Mononuclear cell (primary cell): ENCODE data around the gene TIMM17B. TPM values are rescaled to one million over a fixed set of nuclear protein-coding genes. Genes with fewer than 3 reads are reported as not detected.

ENCODE experiments used
- H3K27me3 ChIP-seq: 2 replicates; pipeline ENCODE4 v1.6.0; 2011; ENCODE audit warnings: low read length, control low read depth; ENCODE audit not compliant: insufficient read depth
- H3K4me1 ChIP-seq: 2 replicates; pipeline ENCODE4 v1.5.1; 2011; ENCODE audit warnings: mild to moderate bottlenecking, low read length, control low read depth; ENCODE audit not compliant: insufficient read depth
- H3K4me3 ChIP-seq: 2 replicates; pipeline ENCODE4 v1.5.1; 2011; ENCODE audit warnings: mild to moderate bottlenecking, low read length, moderate library complexity
- H3K9me3 ChIP-seq: 2 replicates; pipeline ENCODE4 v1.5.1; 2011; ENCODE audit warnings: low read depth, mild to moderate bottlenecking, control low read depth, low read length
- total RNA-seq: library from RNA; depleted of rRNA; stranded (reverse); fragments of >200 nt; gene quantifications from one replicate; pipeline ENCODE4 v1.2.3, GENCODE V29; 2012

The TIMM17B gene
- total RNA-seq, 1 donor: 18.3 TPM

DNA sequence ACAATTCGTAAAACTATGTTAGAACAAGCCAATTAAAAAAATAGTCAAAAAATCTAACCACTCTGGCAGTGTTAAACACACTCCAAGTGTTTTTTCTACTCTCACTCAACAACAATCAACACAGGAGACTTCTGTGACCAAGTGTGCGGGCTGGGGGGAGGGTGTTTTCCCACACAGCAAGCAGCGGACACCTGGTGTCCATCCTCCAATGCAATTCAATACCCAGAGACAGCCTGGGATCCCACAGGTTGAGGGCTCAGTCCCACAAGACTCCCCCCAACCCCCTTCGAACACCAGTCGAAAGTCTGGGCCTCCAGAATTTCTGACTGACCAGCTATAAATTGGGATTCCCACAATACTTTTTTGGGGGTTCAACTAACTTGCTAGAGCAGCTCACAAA is 29.6 kb upstream of the TIMM17B start:
- peaks cover 11% of the 10 kb centered on the region for H3K4me1 ChIP-seq
- no peaks in the 10 kb centered on the region for H3K9me3 ChIP-seq
- no peaks in the 10 kb centered on the region for H3K27me3 ChIP-seq
- H3K4me3 ChIP-seq: no peak overlapping the region

DNA sequence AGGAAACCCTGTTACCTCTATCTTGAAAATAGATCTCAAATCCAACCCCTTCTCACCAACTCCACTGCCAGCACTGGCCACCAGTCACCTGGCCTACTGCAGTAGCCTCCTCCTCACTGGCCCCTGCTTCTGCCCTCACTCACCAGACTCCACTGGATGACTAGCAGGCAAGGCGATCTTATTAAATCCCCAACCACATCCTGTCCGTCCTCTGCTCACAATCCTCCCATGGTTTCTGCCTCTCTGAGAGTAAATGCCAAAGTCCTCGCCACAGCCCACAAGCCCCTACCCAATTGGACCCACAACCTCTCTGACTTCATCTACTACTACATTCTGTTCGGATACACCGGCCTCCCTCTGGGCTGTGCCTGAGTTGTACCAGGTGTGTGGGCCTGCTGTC is 26.7 kb upstream of the TIMM17B start:
- Histone ChIP-seq H3K27me3 (no peaks in the 10 kb centered on the region), H3K4me3 (no peak overlapping the region), H3K4me1 (peaks cover 39% of the 10 kb centered on the region), H3K9me3 (no peaks in the 10 kb centered on the region)

DNA sequence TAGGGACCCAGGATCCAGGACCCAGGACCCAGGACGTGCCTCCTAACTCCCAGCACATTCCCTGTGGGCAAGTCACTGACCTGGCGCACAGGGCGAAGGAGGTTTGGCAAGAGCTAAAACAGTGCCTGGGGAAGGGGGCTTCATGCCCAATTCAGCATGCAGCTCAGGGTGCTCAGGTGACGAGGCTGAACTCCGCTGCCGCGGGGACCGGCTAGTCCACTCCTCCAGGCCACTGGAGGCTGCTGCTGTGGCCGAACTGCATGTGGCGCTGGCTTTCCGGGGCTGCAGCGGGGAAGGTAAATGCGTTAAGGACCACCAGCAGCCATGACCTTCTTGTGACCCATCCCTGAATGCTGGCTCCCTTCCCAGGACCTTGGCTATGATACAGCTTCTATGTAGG is 26.2 kb upstream of the TIMM17B start:
- H3K4me3 ChIP-seq: no peak overlapping the region
- H3K4me1 ChIP-seq: peaks cover 39% of the 10 kb centered on the region
- H3K9me3 ChIP-seq: no peaks in the 10 kb centered on the region
- no peaks in the 10 kb centered on the region for H3K27me3 ChIP-seq

DNA sequence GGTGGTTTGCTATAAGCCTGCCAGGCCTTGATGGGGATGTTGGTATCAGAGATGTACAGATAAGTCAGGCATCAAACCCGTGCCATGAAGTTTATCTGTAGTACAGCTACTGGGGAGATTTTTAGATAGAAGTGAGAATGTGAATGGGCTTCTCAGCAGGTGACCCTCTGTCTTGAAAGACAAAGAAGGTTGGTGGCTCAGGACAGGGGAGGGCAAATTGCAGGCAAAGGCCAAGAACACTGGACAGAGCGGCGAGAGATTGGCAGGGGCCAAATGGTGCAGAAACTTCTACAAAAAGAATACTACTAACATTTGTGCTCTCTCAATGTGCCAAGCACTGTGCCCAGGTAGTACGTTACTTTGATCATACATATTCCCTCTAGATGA is 23.1 kb upstream of the TIMM17B start:
- Histone ChIP-seq H3K4me1 (peaks cover 46% of the 10 kb centered on the region), H3K9me3 (no peaks in the 10 kb centered on the region), H3K4me3 (no peak overlapping the region), H3K27me3 (no peaks in the 10 kb centered on the region)

DNA sequence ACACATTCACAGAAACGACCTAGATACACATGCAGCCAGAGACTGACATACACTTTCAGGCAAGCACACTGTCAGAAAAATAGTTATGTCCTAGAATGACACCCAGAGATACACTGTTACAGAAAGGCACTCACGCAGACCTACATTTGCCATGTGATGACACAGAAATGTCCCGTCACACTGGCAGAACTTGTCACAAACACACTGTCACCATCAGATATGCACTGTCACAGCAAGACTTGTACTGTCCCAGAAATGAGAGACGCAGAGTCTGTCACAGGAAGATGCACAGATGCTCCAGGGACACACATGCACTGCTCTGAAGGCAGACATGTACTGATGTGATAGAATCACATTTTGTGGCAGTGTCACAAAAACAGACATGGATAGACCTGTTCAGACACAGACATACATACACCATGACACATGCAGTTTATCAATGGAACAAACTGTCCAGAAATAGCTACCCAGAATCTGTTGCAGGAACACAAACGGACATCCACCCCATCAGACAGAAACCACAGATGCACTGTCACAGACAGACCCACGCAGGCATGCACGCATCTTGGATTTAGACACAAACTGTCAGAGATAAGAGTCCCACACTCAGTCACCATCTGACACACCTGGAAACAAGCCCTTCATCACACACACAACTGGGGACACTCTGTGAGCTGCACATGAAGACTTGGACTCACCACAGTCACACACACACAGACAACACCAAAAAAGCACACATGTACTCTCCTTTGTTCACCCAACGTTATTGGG is 22.6 kb upstream of the TIMM17B start:
- Histone ChIP-seq H3K9me3 (no peaks in the 10 kb centered on the region), H3K4me1 (peaks cover 52% of the 10 kb centered on the region), H3K27me3 (no peaks in the 10 kb centered on the region), H3K4me3 (peak overlapping the region; percentile 81)

DNA sequence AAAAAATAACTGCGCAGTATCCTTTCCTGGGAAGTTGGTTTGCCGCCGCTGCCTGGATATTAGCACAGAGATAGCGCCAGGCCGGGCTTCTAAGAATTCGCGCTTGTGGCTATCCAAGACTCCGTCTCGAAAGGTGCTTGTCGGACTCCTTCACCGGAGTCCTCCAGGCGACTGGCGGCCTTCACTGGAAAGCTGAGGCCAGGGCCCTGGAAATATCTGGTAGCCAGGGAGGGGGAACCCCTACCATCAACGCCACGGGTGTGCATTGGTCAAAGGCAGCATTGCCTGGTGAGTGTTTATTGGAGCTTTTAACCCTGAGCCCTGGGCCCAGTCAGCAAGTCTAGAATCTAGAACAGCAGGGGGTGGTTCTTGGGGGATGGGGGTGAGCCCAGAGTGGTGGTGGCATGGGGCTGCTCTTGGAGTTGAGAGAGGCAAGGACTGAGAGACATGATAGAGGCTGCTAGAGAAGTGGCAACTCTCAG is 21.8 kb upstream of the TIMM17B start:
- no peaks in the 10 kb centered on the region for H3K9me3 ChIP-seq
- H3K4me1 ChIP-seq: peaks cover 59% of the 10 kb centered on the region
- H3K4me3 ChIP-seq: peak overlapping the region; percentile 81
- no peaks in the 10 kb centered on the region for H3K27me3 ChIP-seq

DNA sequence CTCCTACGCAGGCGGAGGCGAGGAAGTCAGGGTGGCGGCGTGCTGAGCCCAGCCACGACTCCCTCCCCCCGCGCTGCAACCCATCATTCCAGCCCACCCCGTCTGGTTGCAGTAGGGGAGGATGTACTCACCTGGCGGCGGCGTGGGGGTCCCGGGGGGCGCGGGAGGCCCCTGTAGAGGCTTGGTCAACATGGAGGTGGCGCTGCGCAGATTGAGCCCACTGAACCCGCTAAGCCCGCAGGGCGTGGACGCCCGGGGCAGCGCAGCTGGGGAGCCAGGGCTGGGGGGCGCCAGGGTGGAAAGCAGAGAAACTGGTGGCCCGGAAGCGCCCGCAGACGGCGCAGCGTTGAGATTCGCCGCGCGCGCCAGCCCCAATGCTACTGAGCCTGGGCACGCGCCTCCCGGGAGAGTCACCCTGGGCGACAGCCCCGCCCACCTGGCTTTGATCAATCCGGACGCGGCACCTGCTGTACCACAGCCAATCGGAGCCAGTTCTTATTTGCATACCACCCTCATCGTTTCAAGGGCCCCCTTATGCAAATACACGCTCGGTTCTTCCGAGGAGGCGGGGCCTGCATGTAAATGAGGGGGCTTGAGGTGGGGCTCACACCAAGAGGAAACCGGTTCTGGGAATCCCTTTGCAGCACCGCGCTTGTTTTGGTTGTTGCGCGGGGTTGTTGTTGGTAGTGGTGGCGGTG is 21.2 kb upstream of the TIMM17B start, which contains the start of gene PIM2:
Gene PIM2, minus strand, starts transcription at position 382 of the 698 bp plus-strand sequence. Its CDS starts 190 bp downstream, at position 192.
- H3K27me3 ChIP-seq: no peaks in the 10 kb centered on the region
- peaks cover 65% of the 10 kb centered on the region for H3K4me1 ChIP-seq
- H3K4me3 ChIP-seq: peak within 1 kb of the TSS; percentile 81
- no peaks in the 10 kb centered on the region for H3K9me3 ChIP-seq

DNA sequence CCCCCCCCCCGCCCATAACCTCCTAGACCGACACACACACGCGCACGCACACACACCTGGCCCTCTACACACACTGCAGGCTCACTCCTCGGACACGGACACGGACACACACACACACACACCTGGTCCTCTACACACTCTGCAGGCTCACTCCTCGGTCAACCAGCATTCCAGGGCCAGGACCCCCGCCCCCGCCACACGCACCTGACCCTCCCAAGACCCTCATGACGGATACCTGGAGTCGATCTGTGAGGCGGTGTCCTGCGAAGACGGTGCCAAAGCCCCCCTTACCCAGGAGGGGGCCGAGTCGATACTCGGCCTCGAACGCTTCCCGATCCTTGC is 20.7 kb upstream of the TIMM17B start:
- Histone ChIP-seq H3K9me3 (no peaks in the 10 kb centered on the region), H3K4me3 (peak overlapping the region; percentile 81), H3K27me3 (no peaks in the 10 kb centered on the region), H3K4me1 (peaks cover 70% of the 10 kb centered on the region)

DNA sequence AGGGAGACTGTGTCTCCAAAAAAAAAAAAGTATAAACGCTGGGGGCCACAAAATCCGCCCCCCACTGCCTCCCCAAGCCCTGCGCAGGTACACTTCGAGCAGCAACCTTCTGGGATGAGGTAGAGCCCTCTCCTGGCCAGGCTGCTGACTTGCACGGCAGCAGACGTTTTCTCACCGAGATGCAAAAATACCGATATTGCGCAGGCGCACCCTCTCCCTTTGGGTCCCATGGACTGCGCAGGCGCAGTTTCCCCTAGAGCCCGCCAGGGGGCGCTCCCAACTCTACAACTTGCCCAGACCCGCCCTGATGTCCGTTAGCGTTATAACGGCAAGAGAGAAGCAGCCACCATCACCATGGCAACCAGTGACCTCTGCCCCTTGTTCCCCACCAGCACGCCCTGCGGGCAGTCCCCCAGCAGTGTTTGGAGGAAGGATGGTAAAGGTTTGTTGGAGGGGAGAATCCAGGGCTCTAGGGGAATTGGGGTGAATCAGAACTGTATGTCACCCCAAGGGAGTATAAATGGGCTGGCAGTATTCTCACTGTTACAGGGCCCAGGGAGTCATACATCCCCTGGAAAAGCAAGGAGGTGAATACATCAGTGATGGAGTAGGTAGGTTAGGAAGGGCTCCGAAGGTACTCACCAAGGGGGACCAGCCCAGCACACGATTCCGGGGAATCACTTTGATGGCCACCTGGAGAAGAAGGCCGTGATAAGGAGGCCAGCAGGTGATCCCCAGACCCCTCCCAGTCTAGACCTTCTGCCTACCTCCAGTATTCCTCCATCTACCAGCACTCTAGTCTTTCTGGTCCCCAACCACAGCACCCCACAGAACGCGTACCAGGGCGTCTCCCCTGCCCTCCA is 19.8 kb upstream of the TIMM17B start:
- Histone ChIP-seq H3K4me3 (peak overlapping the region; percentile 81), H3K27me3 (no peaks in the 10 kb centered on the region), H3K4me1 (peaks cover 73% of the 10 kb centered on the region), H3K9me3 (no peaks in the 10 kb centered on the region)

DNA sequence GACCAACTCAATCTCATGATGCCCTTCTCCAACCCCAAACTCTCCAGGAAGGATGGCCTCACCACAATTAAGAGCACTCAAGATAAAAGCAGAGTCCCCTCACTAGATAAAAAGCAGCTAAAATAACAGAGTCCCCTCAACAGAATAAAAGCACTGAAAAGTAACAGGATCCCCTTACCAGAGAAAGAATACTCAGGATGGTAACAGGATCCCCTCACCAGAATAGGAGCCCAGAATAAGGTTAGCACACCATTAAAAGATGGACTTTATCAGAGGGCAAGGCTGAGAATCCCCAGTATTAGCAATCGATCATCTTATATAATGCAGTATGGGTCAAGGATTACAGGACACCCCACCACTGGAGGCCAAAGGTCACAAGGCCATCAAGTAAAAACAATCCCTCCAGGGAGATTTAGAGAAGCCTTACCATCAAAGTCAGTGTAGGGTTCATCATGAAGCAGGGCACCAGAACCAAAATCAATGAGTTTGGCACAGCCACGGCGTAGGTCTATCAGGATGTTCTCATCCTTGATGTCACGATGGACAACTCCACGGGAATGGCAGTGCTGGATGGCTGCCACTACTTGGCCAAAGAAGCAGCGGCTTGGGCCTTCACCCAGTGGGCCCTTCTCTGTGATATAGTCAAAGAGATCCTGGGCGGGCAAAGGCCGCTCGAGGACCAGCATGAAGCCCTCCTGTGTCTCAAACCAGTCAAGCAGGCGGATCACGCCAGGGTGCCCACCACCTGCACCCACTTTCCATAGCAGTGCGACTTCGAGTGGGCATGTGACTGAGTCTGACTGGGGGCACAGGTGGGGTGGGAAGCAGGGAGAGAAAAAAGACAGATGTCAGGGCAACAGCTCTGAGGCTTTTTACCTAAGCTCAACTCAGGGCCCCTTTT is 17.3 kb upstream of the TIMM17B start:
- H3K27me3 ChIP-seq: no peaks in the 10 kb centered on the region
- H3K4me3 ChIP-seq: peak overlapping the region; percentile 19
- peaks cover 62% of the 10 kb centered on the region for H3K4me1 ChIP-seq
- no peaks in the 10 kb centered on the region for H3K9me3 ChIP-seq

DNA sequence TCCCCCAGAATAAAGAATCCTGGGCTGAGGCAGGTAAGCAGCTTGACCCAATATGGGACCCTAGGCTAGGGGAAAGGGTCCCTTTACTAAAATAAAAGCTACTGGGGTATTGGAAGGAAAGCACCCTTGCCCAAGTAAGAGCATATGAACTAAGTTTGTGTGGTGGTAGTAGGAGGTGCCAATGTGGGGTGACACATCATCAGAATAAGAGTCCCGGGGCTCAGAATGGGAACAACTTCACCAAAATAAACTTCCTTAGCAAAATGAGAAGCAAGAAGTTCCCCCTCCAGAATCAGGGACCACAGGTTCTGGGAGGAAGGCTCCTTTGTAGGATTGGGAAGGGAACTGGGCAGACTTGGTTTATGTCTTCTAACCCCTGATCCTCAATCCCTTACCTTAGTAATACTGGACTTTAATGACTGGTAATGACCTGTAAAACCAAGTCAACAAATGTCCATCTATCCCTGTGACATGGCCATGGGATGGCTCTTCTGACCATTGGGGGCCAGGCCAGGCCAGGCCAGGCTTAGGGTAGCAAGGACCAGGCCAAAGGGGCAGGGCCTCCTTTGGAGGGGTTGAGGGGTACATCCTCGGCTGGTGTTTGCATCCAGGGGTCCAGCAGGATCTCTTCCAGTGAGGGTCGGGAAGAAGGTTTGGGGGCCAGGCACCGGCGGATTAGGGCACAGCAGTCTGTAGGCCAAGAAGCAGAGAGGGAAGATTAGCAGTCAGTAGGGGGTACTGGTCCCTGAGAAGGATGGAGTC is 16.2 kb upstream of the TIMM17B start:
- Histone ChIP-seq H3K9me3 (no peaks in the 10 kb centered on the region), H3K4me1 (peaks cover 57% of the 10 kb centered on the region), H3K27me3 (no peaks in the 10 kb centered on the region), H3K4me3 (no peak overlapping the region)

DNA sequence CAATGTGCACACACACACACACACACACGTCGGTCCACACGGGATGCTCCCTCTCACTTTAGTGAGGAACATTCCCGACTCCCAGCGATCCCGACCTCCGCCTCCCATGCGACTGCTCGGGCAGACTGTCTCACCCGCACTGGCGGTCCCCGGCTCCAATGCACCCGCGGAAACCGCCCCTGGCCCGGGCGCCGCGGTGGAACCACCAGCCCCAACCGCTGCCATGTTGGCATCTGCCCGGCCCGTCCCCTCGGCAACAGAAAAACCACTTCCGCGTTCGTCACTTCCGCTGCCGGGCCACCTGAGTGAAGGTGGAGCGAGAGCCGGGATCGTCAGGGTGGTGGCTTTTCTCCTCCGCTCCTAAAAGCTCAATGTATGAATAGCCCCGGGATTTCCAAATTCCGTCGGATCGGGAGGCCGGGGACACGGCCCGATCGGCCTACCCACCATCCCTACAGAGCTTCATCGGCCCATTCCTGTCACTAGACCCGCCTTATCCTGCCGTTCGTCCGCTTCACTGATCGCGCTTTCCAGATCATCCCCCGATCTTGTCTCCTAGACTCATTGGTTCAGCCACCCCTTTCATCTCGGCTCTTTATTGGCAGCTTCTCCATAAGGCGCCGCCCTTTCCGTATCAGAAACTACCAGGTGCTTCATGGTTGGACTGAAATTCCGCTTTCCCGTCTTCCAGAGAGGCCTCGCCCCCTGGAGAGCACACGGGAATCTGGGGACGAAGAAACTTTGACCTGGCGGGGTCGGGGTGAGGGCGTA is 14.0 kb upstream of the TIMM17B start, which contains the start of gene SLC35A2:
Gene SLC35A2, minus strand, starts transcription at position 235 of the 771 bp plus-strand sequence. Its CDS starts 10 bp downstream, at position 225.
- no peaks in the 10 kb centered on the region for H3K27me3 ChIP-seq
- H3K4me1 ChIP-seq: peaks cover 49% of the 10 kb centered on the region
- H3K4me3 ChIP-seq: peak within 1 kb of the TSS; percentile 66
- H3K9me3 ChIP-seq: no peaks in the 10 kb centered on the region

DNA sequence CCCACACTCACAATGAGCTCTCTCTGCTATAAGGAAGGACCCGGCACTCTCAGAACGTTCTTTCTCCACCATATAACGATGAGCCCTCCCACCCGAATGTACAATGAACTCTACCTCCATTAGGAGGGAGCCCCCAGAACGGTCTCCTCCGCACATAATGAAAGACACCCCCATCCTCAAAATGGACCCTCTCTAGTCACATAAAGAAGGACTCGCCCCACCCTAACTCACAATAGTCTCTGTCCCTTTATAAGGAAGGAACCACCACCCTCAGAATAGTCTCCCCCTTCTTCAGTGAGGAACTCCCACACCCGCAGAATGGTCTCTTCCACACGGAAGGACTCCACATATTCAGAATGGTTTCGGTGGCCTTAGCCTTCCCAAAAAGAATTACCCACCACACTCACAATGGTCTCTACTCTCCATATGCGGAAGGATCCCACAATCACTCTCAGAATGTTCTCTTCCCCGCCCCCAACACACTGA is 13.4 kb upstream of the TIMM17B start:
- H3K4me1 ChIP-seq: peaks cover 44% of the 10 kb centered on the region
- H3K4me3 ChIP-seq: peak overlapping the region; percentile 66
- no peaks in the 10 kb centered on the region for H3K27me3 ChIP-seq
- no peaks in the 10 kb centered on the region for H3K9me3 ChIP-seq
